ENCODE measurements around the gene TPM4. TPM values are rescaled to one million over a fixed set of nuclear protein-coding genes. Genes with fewer than 3 reads are reported as not detected.
"Not testable (repeated sequence)": the region's sequence is repeated elsewhere in the genome, so short reads cannot be mapped to it uniquely, and the experiment has no call there.

The TPM4 gene
- total and polyA plus RNA-seq, 7 experiments from 2014 or later = 28.2 to 435 (median 66.8) TPM

GRCh38 chr19:16095071-16095571 lies 18.8 kb downstream of the TPM4 start:
- DNase-seq (peak in 6 of 9 donors; percentile 24 to 45 (median 32)), ATAC-seq (peak; percentile 71)
- Histone ChIP-seq H3K27ac (ENCODE audit: low read depth, low read length) (peak overlapping the region; percentile 56), H3K9me3 (ENCODE audit: control insufficient read depth in 2 of 3, low read length in 3 of 3) (no peaks in the 10 kb centered on the region), H3K36me3 (ENCODE audit: control insufficient read depth in 2 of 3, insufficient read depth in 3 of 3, low read length in 3 of 3) (peaks cover 24 to 85% (median 28%) of the 10 kb centered on the region in 3 experiments), H3K4me3 (ENCODE audit: low read length) (no peak overlapping the region), H3K4me1 (ENCODE audit: control insufficient read depth in 2 of 2, insufficient read depth in 2 of 2, low read length in 2 of 2) (peaks cover 0 to 20% of the 10 kb centered on the region in 2 donors), H3K27me3 (ENCODE audit: control insufficient read depth in 2 of 2, insufficient read depth in 2 of 2, low read length in 2 of 2) (no peaks in the 10 kb centered on the region)
- H3K36me3 Mint-ChIP-seq = peaks cover 21 to 58% (median 32%) of the 10 kb centered on the region in 5 donors
- intact Hi-C loops (cut with micrococcal nuclease) = no loop called here
- CTCF ChIA-PET = interaction anchor here (0.7 to 1.7 kb wide), 8 partner anchors 8 to 55 kb away, joined by 3 to 9 read pairs (median 4); partner anchors contain the start of gene TPM4
- peak overlapping the region; percentile 72 to 94 (median 88) for H3K27ac Mint-ChIP-seq
- POLR2A ChIA-PET = interaction anchor here (0.6 to 2.9 kb wide), 11 partner anchors 9 to 272 kb away, joined by 3 to 11 read pairs (median 4); partner anchors contain the start of gene HSH2D
- no peaks in the 10 kb centered on the region for H3K9me3 Mint-ChIP-seq
- H3K4me3 Mint-ChIP-seq = peak overlapping the region; percentile 34 to 70 (median 62)
- H3K4me1 Mint-ChIP-seq = peaks cover 14 to 48% (median 42%) of the 10 kb centered on the region in 7 donors
- H3K27me3 Mint-ChIP-seq = no peaks in the 10 kb centered on the region

- Mint-ChIP-seq H3K4me1 (peaks cover 12 to 48% (median 37%) of the 10 kb centered on the region in 7 donors), H3K27ac (peak overlapping the region; percentile 28 to 93 (median 84)), H3K27me3 (no peaks in the 10 kb centered on the region), H3K36me3 (peaks cover 24 to 62% (median 36%) of the 10 kb centered on the region in 5 donors), H3K4me3 (peak overlapping the region in 7 of 10 donors; percentile 29 to 59 (median 49)), H3K9me3 (no peaks in the 10 kb centered on the region)
- POLR2A ChIA-PET = interaction anchor here (0.7 to 2.9 kb wide), 7 partner anchors 11 to 333 kb away, joined by 3 to 11 read pairs (median 5); no protein-coding TSS in a partner anchor
- H3K36me3 ChIP-seq (ENCODE audit: control insufficient read depth in 2 of 3, insufficient read depth in 3 of 3, low read length in 3 of 3) = peaks cover 19 to 84% (median 35%) of the 10 kb centered on the region in 3 experiments
- H3K27ac ChIP-seq (ENCODE audit: low read depth, low read length) = no peak overlapping the region
- peaks cover 0 to 20% of the 10 kb centered on the region in 2 donors for H3K4me1 ChIP-seq (ENCODE audit: control insufficient read depth in 2 of 2, insufficient read depth in 2 of 2, low read length in 2 of 2)
- H3K9me3 ChIP-seq (ENCODE audit: control insufficient read depth in 2 of 3, low read length in 3 of 3) = no peaks in the 10 kb centered on the region
- intact Hi-C loops (cut with micrococcal nuclease) = no loop called here
- no peak overlapping the region for H3K4me3 ChIP-seq (ENCODE audit: low read length)
- CTCF ChIA-PET = interaction anchor here (0.9 to 2.3 kb wide), 4 partner anchors 10 to 33 kb away, joined by 3 to 9 read pairs (median 6); no protein-coding TSS in a partner anchor
- no peaks in the 10 kb centered on the region for H3K27me3 ChIP-seq (ENCODE audit: control insufficient read depth in 2 of 2, insufficient read depth in 2 of 2, low read length in 2 of 2)
- ATAC-seq (no peak), DNase-seq (no peak)
These were observed 20.1 kb downstream of the TPM4 start for GRCh38 chr19:16096280-16096855.

DNA sequence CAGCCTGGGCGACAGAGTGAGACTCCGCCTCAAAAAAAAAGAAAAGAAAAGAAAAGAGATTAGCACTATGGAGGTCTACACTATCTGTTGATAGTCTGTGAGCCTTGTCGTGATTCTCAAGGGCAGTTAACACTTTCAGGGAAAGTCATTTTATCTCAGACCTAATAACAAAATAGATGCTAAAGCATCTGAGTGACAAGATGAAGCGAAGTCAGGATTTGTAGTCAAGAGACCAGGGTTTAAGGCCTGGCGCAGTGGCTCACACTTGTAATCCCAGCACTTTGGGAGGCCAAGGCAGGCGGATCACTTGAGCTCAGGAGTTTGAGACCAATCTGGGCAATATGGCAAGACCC lies 22.1 kb downstream of the TPM4 start:
- Mint-ChIP-seq H3K4me1 (peaks cover 12 to 38% (median 32%) of the 10 kb centered on the region in 7 donors), H3K9me3 (no peaks in the 10 kb centered on the region), H3K4me3 (no peak overlapping the region), H3K27ac (peak overlapping the region in 5 of 9 donors; percentile 24 to 71 (median 35)), H3K27me3 (no peaks in the 10 kb centered on the region), H3K36me3 (peaks cover 16 to 55% (median 35%) of the 10 kb centered on the region in 5 donors)
- ATAC-seq = no peak
- H3K36me3 ChIP-seq (ENCODE audit: control insufficient read depth in 2 of 3, insufficient read depth in 3 of 3, low read length in 3 of 3) = peaks cover 24 to 84% (median 35%) of the 10 kb centered on the region in 3 experiments
- no peak overlapping the region for H3K27ac ChIP-seq (ENCODE audit: low read depth, low read length)
- H3K9me3 ChIP-seq (ENCODE audit: control insufficient read depth in 2 of 3, low read length in 3 of 3) = no peaks in the 10 kb centered on the region
- POLR2A ChIA-PET = interaction anchor here (0.6 to 1.6 kb wide), 3 partner anchors 10 to 28 kb away, joined by 3 to 4 read pairs (median 4); no protein-coding TSS in a partner anchor
- no peaks in the 10 kb centered on the region for H3K27me3 ChIP-seq (ENCODE audit: control insufficient read depth in 2 of 2, insufficient read depth in 2 of 2, low read length in 2 of 2)
- H3K4me3 ChIP-seq (ENCODE audit: low read length) = no peak overlapping the region
- intact Hi-C loops (cut with micrococcal nuclease) = no loop called here
- CTCF ChIA-PET = no interaction called here
- peaks cover 0 to 20% of the 10 kb centered on the region in 2 donors for H3K4me1 ChIP-seq (ENCODE audit: control insufficient read depth in 2 of 2, insufficient read depth in 2 of 2, low read length in 2 of 2)
- DNase-seq = no peak

GRCh38 chr19:16098821-16099220 lies 22.5 kb downstream of the TPM4 start:
- no peak overlapping the region for H3K4me3 ChIP-seq (ENCODE audit: low read length)
- H3K4me3 Mint-ChIP-seq = no peak overlapping the region
- ATAC-seq (no peak), DNase-seq (no peak)
- H3K9me3 ChIP-seq (ENCODE audit: control insufficient read depth in 2 of 3, low read length in 3 of 3) = no peaks in the 10 kb centered on the region
- peaks cover 13 to 54% (median 32%) of the 10 kb centered on the region in 5 donors for H3K36me3 Mint-ChIP-seq
- H3K27ac Mint-ChIP-seq = no peak overlapping the region
- no peaks in the 10 kb centered on the region for H3K27me3 ChIP-seq (ENCODE audit: control insufficient read depth in 2 of 2, insufficient read depth in 2 of 2, low read length in 2 of 2)
- intact Hi-C loops (cut with micrococcal nuclease) = no loop called here
- H3K27ac ChIP-seq (ENCODE audit: low read depth, low read length) = no peak overlapping the region
- CTCF ChIA-PET = interaction anchor here (0.6 to 1.3 kb wide), 2 partner anchors 26 to 41 kb away, joined by 3 read pairs; no protein-coding TSS in a partner anchor
- no peaks in the 10 kb centered on the region for H3K27me3 Mint-ChIP-seq
- H3K4me1 ChIP-seq (ENCODE audit: control insufficient read depth in 2 of 2, insufficient read depth in 2 of 2, low read length in 2 of 2) = peaks cover 0 to 16% of the 10 kb centered on the region in 2 donors
- peaks cover 24 to 83% (median 38%) of the 10 kb centered on the region in 3 experiments for H3K36me3 ChIP-seq (ENCODE audit: control insufficient read depth in 2 of 3, insufficient read depth in 3 of 3, low read length in 3 of 3)
- POLR2A ChIA-PET = interaction anchor here (0.6 to 1.6 kb wide), 3 partner anchors 10 to 28 kb away, joined by 3 to 4 read pairs (median 4); no protein-coding TSS in a partner anchor
- no peaks in the 10 kb centered on the region for H3K9me3 Mint-ChIP-seq
- H3K4me1 Mint-ChIP-seq = peaks cover 13 to 34% (median 28%) of the 10 kb centered on the region in 7 donors

- Histone ChIP-seq H3K36me3 (ENCODE audit: control insufficient read depth in 2 of 3, insufficient read depth in 3 of 3, low read length in 3 of 3) (peaks cover 24 to 78% (median 38%) of the 10 kb centered on the region in 3 experiments), H3K4me1 (ENCODE audit: control insufficient read depth in 2 of 2, insufficient read depth in 2 of 2, low read length in 2 of 2) (peaks cover 0 to 13% of the 10 kb centered on the region in 2 donors)
- H3K9me3 Mint-ChIP-seq; H3K9me3 ChIP-seq (ENCODE audit: control insufficient read depth in 2 of 3, low read length in 3 of 3); H3K27me3 ChIP-seq (ENCODE audit: control insufficient read depth in 2 of 2, insufficient read depth in 2 of 2, low read length in 2 of 2); H3K4me3 Mint-ChIP-seq; H3K4me3 ChIP-seq (ENCODE audit: low read length); intact Hi-C loops (cut with micrococcal nuclease); DNase-seq; H3K27me3 Mint-ChIP-seq; H3K27ac ChIP-seq (ENCODE audit: low read depth, low read length); ATAC-seq: not testable (repeated sequence)
- Mint-ChIP-seq H3K4me1 (peaks cover 13 to 33% (median 26%) of the 10 kb centered on the region in 7 donors), H3K27ac (peak overlapping the region in 3 of 9 donors; percentile 28 to 56 (median 55)), H3K36me3 (peaks cover 13 to 53% (median 30%) of the 10 kb centered on the region in 5 donors)
- CTCF ChIA-PET = interaction anchor here (0.6 to 1.3 kb wide), 5 partner anchors 26 to 59 kb away, joined by 3 read pairs; no protein-coding TSS in a partner anchor
- POLR2A ChIA-PET = interaction anchor here (1.0 to 1.6 kb wide), 4 partner anchors 9 to 29 kb away, joined by 3 to 9 read pairs (median 4); no protein-coding TSS in a partner anchor
These were observed 23.1 kb downstream of the TPM4 start for GRCh38 chr19:16099314-16099965.

GRCh38 chr19:16100524-16100923 lies 24.2 kb downstream of the TPM4 start:
- Histone ChIP-seq H3K36me3 (ENCODE audit: control insufficient read depth in 2 of 3, insufficient read depth in 3 of 3, low read length in 3 of 3) (peaks cover 24 to 68% (median 38%) of the 10 kb centered on the region in 3 experiments), H3K4me3 (ENCODE audit: low read length) (no peak overlapping the region), H3K9me3 (ENCODE audit: control insufficient read depth in 2 of 3, low read length in 3 of 3) (no peaks in the 10 kb centered on the region), H3K27me3 (ENCODE audit: control insufficient read depth in 2 of 2, insufficient read depth in 2 of 2, low read length in 2 of 2) (no peaks in the 10 kb centered on the region), H3K27ac (ENCODE audit: low read depth, low read length) (no peak overlapping the region), H3K4me1 (ENCODE audit: control insufficient read depth in 2 of 2, insufficient read depth in 2 of 2, low read length in 2 of 2) (peaks cover 0 to 2% of the 10 kb centered on the region in 2 donors)
- intact Hi-C loops (cut with micrococcal nuclease) = no loop called here
- no peak for ATAC-seq
- no peaks in the 10 kb centered on the region for H3K27me3 Mint-ChIP-seq
- peaks cover 7 to 22% (median 15%) of the 10 kb centered on the region in 7 donors for H3K4me1 Mint-ChIP-seq
- H3K27ac Mint-ChIP-seq = peak overlapping the region in 1 of 9 donors; percentile 10
- DNase-seq = no peak
- no peaks in the 10 kb centered on the region for H3K9me3 Mint-ChIP-seq
- ChIA-PET CTCF (interaction anchor here (0.6 to 1.3 kb wide), 2 partner anchors 25 to 30 kb away, joined by 3 to 5 read pairs; no protein-coding TSS in a partner anchor), POLR2A (interaction anchor here (1.3 kb wide), 1 partner anchor 14 kb away, joined by 9 read pairs; no protein-coding TSS in a partner anchor)
- no peak overlapping the region for H3K4me3 Mint-ChIP-seq
- H3K36me3 Mint-ChIP-seq = peaks cover 13 to 47% (median 19%) of the 10 kb centered on the region in 5 donors

Data from naive thymus-derived CD4-positive, alpha-beta T cell (primary cell).